SU-DHL-6 (cell line): ENCODE measurements around the gene CEP104.

Experiments used
- H2AFZ ChIP-seq: fragments of 200-600 bp; sonication (generic); 2 replicates; pipeline ENCODE4 v1.6.1; 2014; ENCODE audit warnings: low read depth, mild to moderate bottlenecking, moderate library complexity, mixed read lengths, antibody characterized with exemption, low read length; ENCODE audit not compliant: severe bottlenecking
- H3F3A ChIP-seq: fragments of 200-600 bp; shearing (Covaris generic); 2 replicates; pipeline ENCODE4 v1.6.0; 2016; ENCODE audit warnings: antibody characterized with exemption, mild to moderate bottlenecking; ENCODE audit not compliant: insufficient read depth
- H3K27ac ChIP-seq: fragments of 200-600 bp; sonication (generic); 2 replicates; pipeline ENCODE4 v1.5.1; 2016; ENCODE audit warnings: low read depth, mild to moderate bottlenecking, low read length, moderate library complexity, mixed read lengths
- H3K27me3 ChIP-seq: fragments of 200-600 bp; sonication (generic), shearing (Covaris generic); 2 replicates; pipeline ENCODE4 v1.6.0; 2014; ENCODE audit warnings: mild to moderate bottlenecking, low read length
- H3K36me3 ChIP-seq: fragments of 200-600 bp; sonication (generic); 2 replicates; pipeline ENCODE4 v1.6.1; 2014; ENCODE audit warnings: mild to moderate bottlenecking, low read length, mixed read lengths
- H3K4me2 ChIP-seq: fragments of 300-600, 200-600 bp; shearing (Covaris generic), sonication (generic); 2 replicates; pipeline ENCODE4 v1.6.0; 2014; ENCODE audit warnings: low read length, low read depth, mild to moderate bottlenecking; ENCODE audit not compliant: poor library complexity, severe bottlenecking
- H3K4me3 ChIP-seq: fragments of 200-600 bp; sonication (generic); 2 replicates; pipeline ENCODE4 v1.5.1; 2014; ENCODE audit warnings: antibody characterized with exemption, low read length, mild to moderate bottlenecking, mixed read lengths; ENCODE audit not compliant: insufficient read depth, poor library complexity, severe bottlenecking
- H3K79me2 ChIP-seq: fragments of 200-600 bp; sonication (generic); 2 replicates; pipeline ENCODE4 v1.6.1; 2014; ENCODE audit warnings: mild to moderate bottlenecking, low read length, moderate library complexity; ENCODE audit not compliant: insufficient read depth
- H3K9ac ChIP-seq: fragments of 200-600 bp; sonication (generic); 2 replicates; pipeline ENCODE4 v1.7.0; 2014; ENCODE audit warnings: mild to moderate bottlenecking, low read length
- H3K9me2 ChIP-seq: fragments of 200-600 bp; sonication (generic); replicated peaks from 2 replicates; pipeline ENCODE4 v1.6.1; 2014; ENCODE audit warnings: low read length; ENCODE audit not compliant: insufficient read depth
- H3K9me3 ChIP-seq: fragments of 200-600 bp; sonication (generic); 2 replicates; pipeline ENCODE4 v1.6.1; 2014; ENCODE audit warnings: low read length, mixed read lengths; ENCODE audit not compliant: insufficient read depth
- H4K20me1 ChIP-seq: fragments of 200-600 bp; sonication (generic); 2 replicates; pipeline ENCODE4 v1.6.1; 2014; ENCODE audit warnings: low read depth, mild to moderate bottlenecking, antibody characterized with exemption, low read length, moderate library complexity, mixed read lengths
- CTCF ChIP-seq: fragments of 200-600 bp; sonication (generic); IDR thresholded peaks from one replicate; pipeline ENCODE4 v1.5.1; 2017; ENCODE audit warnings: antibody characterized with exemption, mild to moderate bottlenecking, low read length, moderate library complexity; ENCODE audit not compliant: insufficient read depth, poor library complexity, severe bottlenecking
- EZH2phosphoT487 ChIP-seq: fragments of 200-600 bp; sonication (generic), shearing (Covaris generic); conservative IDR thresholded peaks from 2 replicates; pipeline ENCODE4 v1.6.1; 2018; ENCODE audit warnings: mild to moderate bottlenecking, antibody characterized with exemption, low read length, moderate library complexity, mixed read lengths

Gene CEP104

GRCh38 chr1:3834701-3835100, 22.3 kb downstream of the CEP104 start:
- H3K79me2 ChIP-seq: no peaks in the 10 kb centered on the region

GRCh38 chr1:3831689-3832088, 25.3 kb downstream of the CEP104 start:
- no peak overlapping the region for H3K27ac ChIP-seq
- no peaks in the 10 kb centered on the region for H3K9me2 ChIP-seq
- no peaks in the 10 kb centered on the region for H3F3A ChIP-seq
- H3K9ac ChIP-seq: no peak overlapping the region
- no peak overlapping the region for H3K4me2 ChIP-seq
- H3K79me2 ChIP-seq: no peaks in the 10 kb centered on the region
- H3K9me3 ChIP-seq: no peaks in the 10 kb centered on the region
- H3K36me3 ChIP-seq: no peaks in the 10 kb centered on the region
- H3K27me3 ChIP-seq: no peaks in the 10 kb centered on the region
- no peaks in the 10 kb centered on the region for H4K20me1 ChIP-seq
- TF ChIP-seq CTCF (no peak), EZH2phosphoT487 (no peak)
- H2AFZ ChIP-seq: no peak overlapping the region
- H3K4me3 ChIP-seq: no peak overlapping the region

More at GRCh38 chr1:3834701-3835100, 22.3 kb downstream of the CEP104 start:
- Histone ChIP-seq H3F3A (no peaks in the 10 kb centered on the region), H3K4me2 (no peak overlapping the region), H3K9me2 (no peaks in the 10 kb centered on the region), H4K20me1 (no peaks in the 10 kb centered on the region), H3K36me3 (0 out of 2 replicates have a peak, but pooled peaks cover 3% of the 10 kb centered on the region), H3K9me3 (no peaks in the 10 kb centered on the region), H3K27me3 (no peaks in the 10 kb centered on the region), H3K4me3 (no peak overlapping the region), H2AFZ (no peak overlapping the region), H3K27ac (no peak overlapping the region), H3K9ac (no peak overlapping the region)
- no peak for TF ChIP-seq EZH2phosphoT487
- TF ChIP-seq CTCF: no peak

- Histone ChIP-seq H3F3A (no peaks in the 10 kb centered on the region), H2AFZ (no peak overlapping the region), H3K4me2 (no peak overlapping the region), H3K27ac (no peak overlapping the region), H3K79me2 (no peaks in the 10 kb centered on the region), H3K4me3 (no peak overlapping the region), H3K36me3 (no peaks in the 10 kb centered on the region), H3K9me2 (no peaks in the 10 kb centered on the region), H4K20me1 (no peaks in the 10 kb centered on the region), H3K27me3 (no peaks in the 10 kb centered on the region), H3K9me3 (no peaks in the 10 kb centered on the region), H3K9ac (no peak overlapping the region)
- no peak for TF ChIP-seq CTCF
- no peak for TF ChIP-seq EZH2phosphoT487
Observed at GRCh38 chr1:3828391-3828790, 28.6 kb downstream of the CEP104 start.

GRCh38 chr1:3827813-3828307, 29.2 kb downstream of the CEP104 start:
- Histone ChIP-seq H3K9me3 (no peaks in the 10 kb centered on the region), H4K20me1 (no peaks in the 10 kb centered on the region), H3K4me2 (no peak overlapping the region), H3F3A (no peaks in the 10 kb centered on the region), H3K9me2 (no peaks in the 10 kb centered on the region), H3K27ac (no peak overlapping the region), H3K9ac (no peak overlapping the region), H2AFZ (no peak overlapping the region), H3K27me3 (no peaks in the 10 kb centered on the region), H3K79me2 (no peaks in the 10 kb centered on the region), H3K36me3 (no peaks in the 10 kb centered on the region), H3K4me3 (no peak overlapping the region)
- TF ChIP-seq EZH2phosphoT487: no peak
- TF ChIP-seq CTCF: no peak
